ENCODE results near the gene HINFP. TPM values are rescaled to one million over a fixed set of nuclear protein-coding genes. Genes with fewer than 3 reads are reported as not detected.

Gene HINFP
- total and polyA plus RNA-seq, 9 of the 15 experiments (the other 6 are each of a cell fraction or from before 2014, with no cell fraction given) = 13.8 to 34.1 (median 22.5) TPM

GRCh38 chr11:119085437-119085847, 35.9 kb upstream of the HINFP start (continued):
- TF ChIP-seq ZNF592 (IDR thresholded peaks at IDR 0.05) (no peak; the same call in 1 of the 2 replicates), GTF2F1 (IDR thresholded peaks at IDR 0.05; ENCODE audit: low read depth, low read length) (no peak), ELF2 (CRISPR knock-in tag; IDR thresholded peaks at IDR 0.05) (no peak), ZNF431 (CRISPR knock-in tag; IDR thresholded peaks at IDR 0.05) (no peak), ZNF282 (CRISPR knock-in tag; IDR thresholded peaks at IDR 0.05) (no peak), ZBTB8A (IDR thresholded peaks at IDR 0.05; ENCODE audit: partially characterized antibody) (no peak), HMG20A (CRISPR knock-in tag; conservative IDR thresholded peaks at IDR 0.05) (no peak), CREB3L1 (IDR thresholded peaks at IDR 0.05; ENCODE audit: borderline replicate concordance, low read depth) (no peak), SLC30A9 (CRISPR knock-in tag; IDR thresholded peaks at IDR 0.05) (no peak)
- TF ChIP-seq, protein P1, sequence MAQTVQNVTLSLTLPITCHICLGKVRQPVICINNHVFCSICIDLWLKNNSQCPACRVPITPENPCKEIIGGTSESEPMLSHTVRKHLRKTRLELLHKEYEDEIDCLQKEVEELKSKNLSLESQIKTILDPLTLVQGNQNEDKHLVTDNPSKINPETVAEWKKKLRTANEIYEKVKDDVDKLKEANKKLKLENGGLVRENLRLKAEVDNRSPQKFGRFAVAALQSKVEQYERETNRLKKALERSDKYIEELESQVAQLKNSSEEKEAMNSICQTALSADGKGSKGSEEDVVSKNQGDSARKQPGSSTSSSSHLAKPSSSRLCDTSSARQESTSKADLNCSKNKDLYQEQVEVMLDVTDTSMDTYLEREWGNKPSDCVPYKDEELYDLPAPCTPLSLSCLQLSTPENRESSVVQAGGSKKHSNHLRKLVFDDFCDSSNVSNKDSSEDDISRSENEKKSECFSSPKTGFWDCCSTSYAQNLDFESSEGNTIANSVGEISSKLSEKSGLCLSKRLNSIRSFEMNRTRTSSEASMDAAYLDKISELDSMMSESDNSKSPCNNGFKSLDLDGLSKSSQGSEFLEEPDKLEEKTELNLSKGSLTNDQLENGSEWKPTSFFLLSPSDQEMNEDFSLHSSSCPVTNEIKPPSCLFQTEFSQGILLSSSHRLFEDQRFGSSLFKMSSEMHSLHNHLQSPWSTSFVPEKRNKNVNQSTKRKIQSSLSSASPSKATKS (CRISPR knock-in tag; IDR thresholded peaks at IDR 0.05) = no peak
- TF ChIP-seq, protein P2, sequence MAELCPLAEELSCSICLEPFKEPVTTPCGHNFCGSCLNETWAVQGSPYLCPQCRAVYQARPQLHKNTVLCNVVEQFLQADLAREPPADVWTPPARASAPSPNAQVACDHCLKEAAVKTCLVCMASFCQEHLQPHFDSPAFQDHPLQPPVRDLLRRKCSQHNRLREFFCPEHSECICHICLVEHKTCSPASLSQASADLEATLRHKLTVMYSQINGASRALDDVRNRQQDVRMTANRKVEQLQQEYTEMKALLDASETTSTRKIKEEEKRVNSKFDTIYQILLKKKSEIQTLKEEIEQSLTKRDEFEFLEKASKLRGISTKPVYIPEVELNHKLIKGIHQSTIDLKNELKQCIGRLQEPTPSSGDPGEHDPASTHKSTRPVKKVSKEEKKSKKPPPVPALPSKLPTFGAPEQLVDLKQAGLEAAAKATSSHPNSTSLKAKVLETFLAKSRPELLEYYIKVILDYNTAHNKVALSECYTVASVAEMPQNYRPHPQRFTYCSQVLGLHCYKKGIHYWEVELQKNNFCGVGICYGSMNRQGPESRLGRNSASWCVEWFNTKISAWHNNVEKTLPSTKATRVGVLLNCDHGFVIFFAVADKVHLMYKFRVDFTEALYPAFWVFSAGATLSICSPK (IDR thresholded peaks at IDR 0.05; ENCODE audit: borderline replicate concordance) = no peak
- TF ChIP-seq, protein P3, sequence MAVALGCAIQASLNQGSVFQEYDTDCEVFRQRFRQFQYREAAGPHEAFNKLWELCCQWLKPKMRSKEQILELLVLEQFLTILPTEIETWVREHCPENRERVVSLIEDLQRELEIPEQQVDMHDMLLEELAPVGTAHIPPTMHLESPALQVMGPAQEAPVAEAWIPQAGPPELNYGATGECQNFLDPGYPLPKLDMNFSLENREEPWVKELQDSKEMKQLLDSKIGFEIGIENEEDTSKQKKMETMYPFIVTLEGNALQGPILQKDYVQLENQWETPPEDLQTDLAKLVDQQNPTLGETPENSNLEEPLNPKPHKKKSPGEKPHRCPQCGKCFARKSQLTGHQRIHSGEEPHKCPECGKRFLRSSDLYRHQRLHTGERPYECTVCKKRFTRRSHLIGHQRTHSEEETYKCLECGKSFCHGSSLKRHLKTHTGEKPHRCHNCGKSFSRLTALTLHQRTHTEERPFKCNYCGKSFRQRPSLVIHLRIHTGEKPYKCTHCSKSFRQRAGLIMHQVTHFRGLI (CRISPR knock-in tag; IDR thresholded peaks at IDR 0.05) = 0 out of 2 replicates have a peak, but pooled peaks have one; percentile 37
- TF ChIP-seq, protein P4, sequence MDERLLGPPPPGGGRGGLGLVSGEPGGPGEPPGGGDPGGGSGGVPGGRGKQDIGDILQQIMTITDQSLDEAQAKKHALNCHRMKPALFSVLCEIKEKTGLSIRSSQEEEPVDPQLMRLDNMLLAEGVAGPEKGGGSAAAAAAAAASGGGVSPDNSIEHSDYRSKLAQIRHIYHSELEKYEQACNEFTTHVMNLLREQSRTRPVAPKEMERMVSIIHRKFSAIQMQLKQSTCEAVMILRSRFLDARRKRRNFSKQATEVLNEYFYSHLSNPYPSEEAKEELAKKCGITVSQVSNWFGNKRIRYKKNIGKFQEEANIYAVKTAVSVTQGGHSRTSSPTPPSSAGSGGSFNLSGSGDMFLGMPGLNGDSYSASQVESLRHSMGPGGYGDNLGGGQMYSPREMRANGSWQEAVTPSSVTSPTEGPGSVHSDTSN (CRISPR knock-in tag; IDR thresholded peaks at IDR 0.05; ENCODE audit: low read depth) = no peak
- TF ChIP-seq, protein P4 (tag; conservative IDR thresholded peaks at IDR 0.05; ENCODE audit: low read depth) = no peak
